Keratinocyte (primary cell): Measurements from ENCODE around the gene SRSF1. TPM values are rescaled to one million over a fixed set of nuclear protein-coding genes. Genes with fewer than 3 reads are reported as not detected.
"Not testable (repeated sequence)": the region's sequence is repeated elsewhere in the genome, so short reads cannot be mapped to it uniquely, and the experiment has no call there.

Source experiments
- DNase-seq: peaks from one replicate; pipeline ENCODE4 v3.0.0-alpha.2; 2011; ENCODE audit warnings: low read depth, missing footprints, low spot score
- FAIRE-seq: peaks from 2 replicates; lab custom pipeline; 2011; peaks lifted over from hg19 to GRCh38; lab: Jason Lieb, UNC
- H2AFZ ChIP-seq: 2 replicates; pipeline ENCODE4 v1.6.0; 2012; ENCODE audit warnings: low read length, control low read depth, inconsistent platforms; ENCODE audit not compliant: control insufficient read depth
- H3K27ac ChIP-seq: 2 replicates; pipeline ENCODE4 v1.5.1; 2011; ENCODE audit warnings: low read length; ENCODE audit not compliant: control insufficient read depth, insufficient read depth
- H3K27me3 ChIP-seq: 3 replicates; pipeline ENCODE4 v1.6.0; 2011; ENCODE audit warnings: low read length; ENCODE audit not compliant: control insufficient read depth, insufficient read depth; ENCODE audit errors: extremely low read depth
- H3K36me3 ChIP-seq, 2 experiments: 2 replicates in 1 of 2; 3 replicates in 1 of 2; pipeline ENCODE4 v1.5.1; 2011; ENCODE audit warnings: low read length in 2 of 2, mild to moderate bottlenecking in 1 of 2; ENCODE audit not compliant: control insufficient read depth in 2 of 2, insufficient read depth in 2 of 2; ENCODE audit errors: extremely low read depth in 1 of 2
- H3K4me1 ChIP-seq: 3 replicates; pipeline ENCODE4 v1.5.1; 2011; ENCODE audit warnings: low read length; ENCODE audit not compliant: control insufficient read depth, insufficient read depth; ENCODE audit errors: extremely low read depth
- H3K4me2 ChIP-seq: 3 replicates; pipeline ENCODE4 v1.6.0; 2011; ENCODE audit warnings: low read depth, low read length; ENCODE audit not compliant: control insufficient read depth, insufficient read depth; ENCODE audit errors: extremely low read depth
- H3K4me3 ChIP-seq, 3 experiments: fragments of 200-600 bp in 1 of 3; sonication (generic) in 1 of 3; 2 replicates in 2 of 3; 3 replicates in 1 of 3; pipeline ENCODE4 v1.5.1; 2011 to 2016; ENCODE audit warnings: low read length in 3 of 3, mild to moderate bottlenecking in 3 of 3, control low read depth in 2 of 3, inconsistent platforms in 1 of 3, low read depth in 1 of 3, mixed read lengths in 1 of 3, mixed run types in 1 of 3, moderate library complexity in 1 of 3; ENCODE audit not compliant: control insufficient read depth in 2 of 3, insufficient read depth in 2 of 3; ENCODE audit errors: extremely low read depth in 1 of 3
- H3K79me2 ChIP-seq: 2 replicates; pipeline ENCODE4 v1.6.0; 2012; ENCODE audit warnings: low read length; ENCODE audit not compliant: control insufficient read depth, insufficient read depth
- H3K9ac ChIP-seq: 3 replicates; pipeline ENCODE4 v1.6.0; 2011; ENCODE audit warnings: low read length; ENCODE audit not compliant: control insufficient read depth, insufficient read depth; ENCODE audit errors: extremely low read depth
- H3K9me1 ChIP-seq: 3 replicates; pipeline ENCODE4 v1.6.0; 2011; ENCODE audit warnings: low read length; ENCODE audit not compliant: control insufficient read depth, insufficient read depth; ENCODE audit errors: extremely low read depth
- H3K9me3 ChIP-seq: 2 replicates; pipeline ENCODE4 v1.5.1; 2012; ENCODE audit warnings: low read depth, low read length; ENCODE audit not compliant: control insufficient read depth
- H4K20me1 ChIP-seq: 3 replicates; pipeline ENCODE4 v1.6.0; 2011; ENCODE audit warnings: low read length; ENCODE audit not compliant: control insufficient read depth, insufficient read depth; ENCODE audit errors: extremely low read depth
- CTCF ChIP-seq, 3 experiments: IDR thresholded peaks in 1 of 3; conservative IDR thresholded peaks in 1 of 3; optimal IDR thresholded peaks in 1 of 3; 2 replicates in 2 of 3; 3 replicates in 1 of 3; pipeline versions ENCODE3 to v1.5.1; 2011; ENCODE audit warnings: low read length in 3 of 3, mild to moderate bottlenecking in 3 of 3, moderate library complexity in 2 of 3, control low read depth in 1 of 3, inconsistent platforms in 1 of 3; ENCODE audit not compliant: insufficient read depth in 2 of 3; ENCODE audit errors: extremely low read depth in 1 of 3
- EZH2 ChIP-seq: IDR thresholded peaks from one replicate; pipeline ENCODE4 v1.6.1; 2012; ENCODE audit warnings: inconsistent platforms, mild to moderate bottlenecking, low read length, moderate library complexity
- dilution Hi-C: fragments of 300-500 bp; cut with MboI; formaldehyde crosslinking; loops from one replicate; pipeline ENCODE4 v1.7.0; 2020; ENCODE audit warnings: low sequenced_read_pairs; ENCODE audit not compliant: extremely low pct_ligation_motif_present
- polyA plus RNA-seq, 5 experiments: library from polyadenylated mRNA; depleted of rRNA in 3 of 5; stranded (reverse) in 3 of 5; stranded (forward) in 1 of 5; unstranded in 1 of 5; fragments of >200 nt; gene quantifications; 1 replicate in 1 of 5; 2 replicates in 3 of 5; 3 replicates in 1 of 5; pipeline versions ENCODE4 v1.2.1 to v1.2.3, GENCODE V29; 2011 to 2012; ENCODE audit warnings: missing spikeins in 2 of 5, low read depth in 1 of 5, low replicate concordance in 1 of 5

The SRSF1 gene
- polyA plus RNA-seq, 1 donor (not counting 4 experiments of a cell fraction or from before 2014, with no cell fraction given), result 272 TPM

DNA sequence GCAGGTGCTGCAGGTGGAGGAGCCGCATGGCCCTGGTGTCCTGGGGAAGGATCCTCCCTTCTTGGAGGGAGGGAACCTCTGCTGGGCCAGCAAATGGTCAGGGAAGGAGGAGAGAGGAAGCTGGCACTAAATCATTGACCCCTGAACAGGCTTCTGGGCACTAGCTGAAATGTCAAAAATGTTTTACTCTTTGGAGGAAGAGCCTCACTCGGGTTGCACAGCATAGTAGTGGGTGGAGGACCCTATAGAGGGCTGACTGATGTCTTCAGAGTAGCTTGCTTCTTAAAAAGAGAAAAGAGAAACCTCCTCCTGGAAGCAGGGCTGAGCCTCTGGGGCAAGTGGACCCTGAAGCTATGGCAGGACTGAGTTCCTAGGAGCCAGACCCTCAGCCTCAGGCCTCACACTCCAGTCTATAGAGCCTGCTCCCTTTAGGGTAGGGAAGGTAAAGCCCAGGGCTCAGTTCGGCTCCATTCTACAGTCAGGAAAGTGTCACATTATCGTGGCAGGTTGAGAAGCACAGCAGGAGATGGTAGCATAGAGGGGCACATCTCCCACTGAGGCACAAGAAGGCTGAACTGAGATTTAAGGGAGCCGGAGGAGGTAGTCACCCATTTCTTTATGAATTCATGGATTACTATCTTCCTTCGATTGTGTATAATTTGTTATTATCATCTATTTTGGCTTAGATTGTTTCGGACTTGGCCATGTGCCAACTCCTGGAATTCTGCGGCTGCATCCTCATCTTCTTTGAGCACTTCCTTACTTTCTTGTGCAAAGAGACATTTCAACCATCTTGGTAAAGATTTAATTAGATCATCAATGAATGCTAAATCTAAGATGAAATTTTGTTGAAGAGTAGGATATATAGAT lies 44.5 kb downstream of the SRSF1 start:
- FAIRE-seq, result no peak

DNA sequence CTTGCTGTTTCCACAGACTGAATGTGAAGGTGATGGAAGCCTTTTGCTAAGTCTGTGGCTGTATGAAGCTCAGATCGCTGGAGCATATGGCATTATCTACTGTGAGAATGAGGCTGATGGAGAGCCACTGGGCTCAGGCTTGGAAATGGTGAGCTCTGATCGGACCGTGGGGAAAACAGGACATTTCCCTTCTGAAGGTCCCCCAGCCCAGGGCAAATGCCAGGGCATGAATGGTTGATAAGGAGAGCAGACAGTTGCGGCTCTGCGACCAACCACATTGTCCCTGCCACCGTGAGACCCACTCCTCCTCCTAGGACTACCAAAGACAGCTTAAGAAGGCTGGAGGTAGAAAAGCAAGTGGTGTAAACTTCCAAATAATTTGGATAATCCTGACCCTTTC lies 47.1 kb downstream of the SRSF1 start:
- dilution Hi-C loops, result no loop called here
- no peak for DNase-seq
- FAIRE-seq, result no peak
- Histone ChIP-seq H2AFZ (no peak overlapping the region), H3K27me3 (peaks cover 4% of the 10 kb centered on the region), H3K9ac (no peak overlapping the region), H4K20me1 (no peaks in the 10 kb centered on the region), H3K36me3 (no peaks in the 10 kb centered on the region), H3K9me3 (no peaks in the 10 kb centered on the region), H3K4me2 (no peak overlapping the region), H3K9me1 (no peaks in the 10 kb centered on the region), H3K27ac (no peak overlapping the region), H3K79me2 (no peaks in the 10 kb centered on the region), H3K4me1 (peaks cover 7% of the 10 kb centered on the region), H3K4me3 (no peak overlapping the region)
- TF ChIP-seq EZH2, result no peak
- TF ChIP-seq CTCF (optimal IDR thresholded peaks at IDR 0.05 in 1 of 3, IDR thresholded peaks at IDR 0.05 in 1 of 3, conservative IDR thresholded peaks at IDR 0.05 in 1 of 3; ENCODE audit: extremely low read depth in 1 of 3, insufficient read depth in 2 of 3, low read length in 3 of 3), result no peak

More for the DNA sequence above, 44.5 kb downstream of the SRSF1 start:
- no peak for DNase-seq
- Histone ChIP-seq H3K36me3 (no peaks in the 10 kb centered on the region), H3K9me3 (no peaks in the 10 kb centered on the region), H3K27me3 (peaks cover 4% of the 10 kb centered on the region), H3K27ac (no peak overlapping the region), H3K4me2 (no peak overlapping the region), H3K9ac (no peak overlapping the region), H3K4me1 (no peaks in the 10 kb centered on the region), H3K79me2 (no peaks in the 10 kb centered on the region), H4K20me1 (no peaks in the 10 kb centered on the region), H3K4me3 (no peak overlapping the region), H3K9me1 (no peaks in the 10 kb centered on the region), H2AFZ (no peak overlapping the region)
- dilution Hi-C loops, result no loop called here
- TF ChIP-seq CTCF (optimal IDR thresholded peaks at IDR 0.05 in 1 of 3, IDR thresholded peaks at IDR 0.05 in 1 of 3, conservative IDR thresholded peaks at IDR 0.05 in 1 of 3; ENCODE audit: extremely low read depth in 1 of 3, insufficient read depth in 2 of 3, low read length in 3 of 3) (no peak), EZH2 (no peak)

GRCh38 chr17:57958391-57958790 lies 48.7 kb downstream of the SRSF1 start:
- H3K9me3 ChIP-seq, H3K4me2 ChIP-seq, H3K9me1 ChIP-seq, H4K20me1 ChIP-seq, dilution Hi-C loops, H3K36me3 ChIP-seq, H3K4me3 ChIP-seq, H3K27me3 ChIP-seq, H3K79me2 ChIP-seq, H3K27ac ChIP-seq, DNase-seq, H2AFZ ChIP-seq, FAIRE-seq, H3K9ac ChIP-seq: not testable (repeated sequence)
- H3K4me1 ChIP-seq, result peaks cover 14% of the 10 kb centered on the region
